ENCODE measurements around the gene CIAO2B.
"Not testable (repeated sequence)": the region's sequence is repeated elsewhere in the genome, so short reads cannot be mapped to it uniquely, and the experiment has no call there.

The CIAO2B gene

GRCh38 chr16:66959704-66960161, 25.5 kb upstream of the CIAO2B start:
- intact Hi-C loops (cut with DNase I) = loop anchor here (10.0 kb wide), 1 partner anchor 65 kb away; the partner anchor contains the start of gene CBFB
- no peak for DNase-seq

DNA sequence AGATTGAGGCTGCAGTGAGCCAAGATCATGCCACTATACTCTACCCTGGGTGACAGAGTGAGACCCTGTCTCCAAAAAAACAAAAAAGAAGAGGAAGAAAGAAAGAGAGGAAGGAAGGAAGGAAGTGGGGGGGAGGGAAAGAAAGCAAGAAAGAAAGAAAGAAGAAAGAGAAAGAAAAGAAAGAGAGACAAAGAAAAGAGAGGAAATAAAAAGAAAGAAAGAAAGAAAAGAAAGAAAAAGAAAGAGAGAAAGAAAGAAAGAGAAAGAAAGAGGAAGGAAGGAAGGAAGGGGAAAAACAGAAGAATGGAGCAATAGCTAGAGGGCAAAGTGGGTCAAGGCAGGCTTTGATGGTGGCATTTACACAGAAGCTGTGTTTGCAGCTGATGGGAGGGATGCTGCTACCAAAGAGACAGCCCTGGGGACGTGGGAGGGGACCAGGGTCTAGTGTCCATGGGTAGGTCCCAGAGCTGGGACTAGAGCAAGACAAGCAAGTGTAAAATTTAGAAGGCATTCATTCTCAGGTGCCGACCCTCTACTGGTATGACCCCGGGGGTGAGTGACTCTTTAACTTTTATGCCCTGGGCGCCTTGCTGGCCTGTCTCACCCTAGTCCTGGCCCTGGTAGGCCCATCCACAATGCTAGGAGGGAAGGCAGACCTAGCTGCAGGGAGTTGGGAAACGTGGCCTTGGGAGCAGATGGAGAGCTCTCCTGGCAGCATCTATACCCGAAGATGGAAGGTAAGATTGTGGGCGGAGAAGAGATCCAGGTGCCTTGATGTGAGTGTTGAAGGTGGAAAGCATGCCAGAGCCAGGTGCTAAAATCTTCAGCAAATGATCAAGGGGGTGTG, 24.9 kb upstream of the CIAO2B start:
- DNase-seq = no peak
- intact Hi-C loops (cut with DNase I) = no loop called here

DNA sequence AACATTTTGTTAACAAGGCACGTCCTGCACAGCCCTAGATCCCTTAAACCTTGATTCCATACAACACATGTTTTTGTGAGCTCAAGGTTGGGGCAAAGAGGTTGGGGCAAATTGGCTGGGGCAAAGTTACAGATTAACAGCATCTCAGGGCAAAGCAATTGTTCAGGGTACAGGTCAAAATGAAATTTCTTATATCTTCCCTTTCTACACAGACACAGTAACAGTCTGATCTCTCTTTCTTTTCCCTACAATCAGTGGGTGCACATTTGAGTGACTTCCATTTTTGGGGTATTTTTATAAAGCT, 21.9 kb upstream of the CIAO2B start:
- intact Hi-C loops (cut with DNase I); DNase-seq: not testable (repeated sequence)

DNA sequence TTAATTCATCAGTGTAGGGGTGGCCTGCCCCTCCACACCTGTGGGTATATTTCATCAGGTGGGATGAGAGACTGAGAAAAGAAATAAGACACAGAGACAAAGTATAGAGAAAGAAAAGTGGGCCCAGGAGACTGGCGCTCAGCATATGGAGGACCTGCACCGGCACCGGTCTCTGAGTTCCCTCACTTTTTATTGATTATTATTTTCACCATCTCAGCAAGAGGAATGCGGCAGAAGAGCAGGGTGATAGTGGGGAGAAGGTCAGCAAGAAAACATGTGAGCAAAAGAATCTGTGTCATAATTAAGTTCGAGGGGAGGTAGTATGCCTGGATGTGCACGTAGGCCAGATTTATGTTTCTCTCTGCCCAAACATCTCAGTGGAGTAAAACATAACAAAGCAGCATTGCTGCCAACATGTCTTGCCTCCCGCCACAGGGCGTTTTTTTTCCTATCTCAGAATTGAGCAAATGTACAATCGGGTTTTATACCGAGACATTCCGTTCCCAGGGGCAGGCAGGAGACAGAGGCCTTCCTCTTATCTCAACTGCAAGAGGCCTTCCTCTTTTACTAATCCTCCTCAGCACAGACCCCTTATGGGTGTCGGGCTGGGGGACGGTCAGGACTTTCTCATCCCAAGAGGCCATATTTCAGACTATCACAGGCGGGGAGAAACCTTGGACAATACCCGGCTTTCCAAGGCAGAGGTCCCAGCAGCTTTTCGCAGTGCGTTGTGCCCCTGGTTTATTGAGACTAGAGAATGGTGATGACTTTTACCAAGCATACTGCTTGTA, 21.4 kb upstream of the CIAO2B start:
- DNase-seq; intact Hi-C loops (cut with DNase I): not testable (repeated sequence)

GRCh38 chr16:66954097-66954659, 20.0 kb upstream of the CIAO2B start:
- intact Hi-C loops (cut with DNase I) = no loop called here
- peak in 41 of 42 donors; percentile 66 to 91 (median 80) for DNase-seq

DNA sequence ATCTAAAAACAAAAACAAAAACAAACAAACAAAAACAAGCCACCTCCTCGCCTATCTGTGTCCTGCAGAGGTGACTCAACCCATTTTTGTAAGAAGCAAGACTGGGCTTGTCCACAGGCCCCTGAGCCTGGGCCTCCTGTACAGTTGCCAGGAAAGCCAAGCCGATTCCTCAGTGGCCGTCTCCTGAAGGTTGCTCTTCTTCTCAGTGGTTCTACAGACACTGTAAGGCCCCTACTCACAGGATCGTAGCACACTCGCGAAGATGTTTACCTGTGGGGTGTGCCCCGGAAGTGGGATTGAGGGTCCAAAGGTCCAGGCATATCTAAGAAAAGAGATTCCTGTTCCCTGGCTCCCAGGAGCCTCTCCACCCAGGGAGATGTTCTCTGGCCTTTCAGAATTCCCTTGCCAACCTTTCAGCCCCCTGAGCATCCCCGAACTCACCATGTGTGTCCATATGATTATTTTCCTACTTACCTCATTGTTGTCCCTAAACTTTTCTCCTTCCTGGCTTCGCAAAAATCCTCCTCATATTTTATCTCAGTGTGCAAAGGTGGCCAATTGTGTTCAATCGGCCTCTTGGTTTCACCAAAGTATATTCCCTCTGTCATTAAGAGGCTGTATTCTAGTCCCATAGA, 19.4 kb upstream of the CIAO2B start:
- no peak for DNase-seq
- intact Hi-C loops (cut with DNase I) = no loop called here

GRCh38 chr16:66952430-66953110, 18.4 kb upstream of the CIAO2B start:
- intact Hi-C loops (cut with DNase I) = no loop called here
- DNase-seq = no peak

- intact Hi-C loops (cut with DNase I) = no loop called here
- no peak for DNase-seq
Measured at GRCh38 chr16:66950971-66951790, 17.0 kb upstream of the CIAO2B start.

- intact Hi-C loops (cut with DNase I) = no loop called here
Measured at GRCh38 chr16:66950437-66950836, 16.2 kb upstream of the CIAO2B start.

GRCh38 chr16:66949472-66949871, 15.3 kb upstream of the CIAO2B start:
- intact Hi-C loops (cut with DNase I) = loop anchor here (10.0 kb wide), 1 partner anchor 205 kb away; the partner anchor contains the start of genes B3GNT9, FBXL8 and TRADD
- DNase-seq = no peak

More at GRCh38 chr16:66950437-66950836, 16.2 kb upstream of the CIAO2B start:
- DNase-seq = no peak

GRCh38 chr16:66948837-66949225, 14.6 kb upstream of the CIAO2B start:
- DNase-seq = no peak
- intact Hi-C loops (cut with DNase I) = loop anchor here (10.0 kb wide), 1 partner anchor 206 kb away; the partner anchor contains the start of genes B3GNT9, FBXL8 and TRADD

- DNase-seq = peak in 8 of 42 donors; percentile 8 to 52 (median 22)
- intact Hi-C loops (cut with DNase I) = loop anchor here (10.0 kb wide), 1 partner anchor 207 kb away; the partner anchor contains the start of genes B3GNT9, FBXL8 and TRADD
Measured at GRCh38 chr16:66948134-66948836, 14.1 kb upstream of the CIAO2B start.

- intact Hi-C loops (cut with DNase I) = loop anchor here (10.0 kb wide), 1 partner anchor 207 kb away; the partner anchor contains the start of genes B3GNT9, FBXL8 and TRADD
- DNase-seq = peak; percentile 37 to 94 (median 86)
Measured at GRCh38 chr16:66947302-66948065, 13.3 kb upstream of the CIAO2B start.

- DNase-seq = no peak
- intact Hi-C loops (cut with DNase I) = loop anchor here (10.0 kb wide), 1 partner anchor 208 kb away; the partner anchor contains the start of genes B3GNT9, FBXL8 and TRADD
Measured at GRCh38 chr16:66946974-66947301, 12.7 kb upstream of the CIAO2B start.

DNA sequence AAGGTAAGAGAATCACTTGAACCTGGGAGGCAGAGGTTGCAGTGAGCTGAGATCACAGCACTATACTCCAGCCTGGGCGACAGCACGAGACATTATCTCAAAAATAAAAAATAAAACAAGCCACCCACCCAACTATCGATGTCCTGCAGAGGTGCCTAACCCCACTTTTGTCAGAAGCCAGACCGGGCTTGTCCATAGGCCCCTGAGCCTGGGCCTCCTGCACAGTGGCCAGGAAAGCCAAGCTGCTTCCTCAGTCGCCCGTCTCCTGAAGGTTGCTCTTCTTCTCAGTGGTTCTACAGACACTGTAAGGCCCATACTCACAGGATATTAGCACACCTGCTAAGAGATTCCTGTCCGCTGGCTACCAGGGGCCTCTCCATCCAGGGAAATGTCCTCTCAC, 12.3 kb upstream of the CIAO2B start:
- intact Hi-C loops (cut with DNase I) = loop anchor here (10.0 kb wide), 1 partner anchor 208 kb away; the partner anchor contains the start of genes B3GNT9, FBXL8 and TRADD

GRCh38 chr16:66945939-66946338, 11.7 kb upstream of the CIAO2B start:
- DNase-seq = no peak
- intact Hi-C loops (cut with DNase I) = loop anchor here (10.0 kb wide), 1 partner anchor 209 kb away; the partner anchor contains the start of genes B3GNT9, FBXL8 and TRADD

More for the DNA sequence above, 12.3 kb upstream of the CIAO2B start:
- DNase-seq = no peak
